Motor neuron (in vitro differentiated cells): ENCODE measurements around the gene CYP2D6. TPM values are rescaled to one million over a fixed set of nuclear protein-coding genes. Genes with fewer than 3 reads are reported as not detected.

ENCODE experiments used
- ATAC-seq, 8 experiments: fragments of 200-7000 bp; cut with Tn5 transposase; replicated peaks in 6 of 8; 2 replicates each; pipeline ENCODE4 v1.8.0; 2021; ENCODE audit warnings: mild to moderate bottlenecking in 8 of 8, moderate library complexity in 8 of 8
- H3K27ac ChIP-seq, 2 donors: fragments of 250-450 bp; sonication (Bioruptor Pico); 2 replicates each; pipeline ENCODE4 v1.9.0; 2021; ENCODE audit warnings: antibody characterized with exemption in 2 of 2, mild to moderate bottlenecking in 2 of 2, moderate library complexity in 1 of 2
- H3K4me1 ChIP-seq, 2 donors: fragments of 250-450 bp; sonication (Bioruptor Pico); replicated peaks in 1 of 2; 2 replicates each; pipeline ENCODE4 v1.6.1; 2021; ENCODE audit warnings: antibody characterized with exemption in 2 of 2, mild to moderate bottlenecking in 2 of 2, moderate library complexity in 1 of 2
- H3K4me3 ChIP-seq, 5 donors: fragments of 250-450 bp; sonication (Bioruptor Pico); 2 replicates each; pipeline ENCODE4 v1.9.0; 2021; ENCODE audit warnings: antibody characterized with exemption in 5 of 5, mild to moderate bottlenecking in 5 of 5, moderate library complexity in 4 of 5
- WGBS, 10 experiments: fragments of 450-650 bp; shearing (Covaris generic); methylation state at CpG; one replicate each; pipeline ENCODE4 v1.0.0; 2022; 5-methylcytosine and 5-hydroxymethylcytosine counted together
- in situ Hi-C, 9 experiments: fragments of 400-800 bp; cut with MboI; loops; one replicate each; pipeline ENCODE4 v1.15.0; 2021; ENCODE audit warnings: low sequenced_read_pairs in 9 of 9, low pct_unique_long_range_greater_than_20kb in 2 of 9; ENCODE audit not compliant: unreplicated experiment in 9 of 9
- total RNA-seq, 8 experiments: library from RNA; unstranded; fragments of 300-600 nt; gene quantifications; 2 replicates each; pipeline versions ENCODE4 v1.2.3 to v1.2.4, GENCODE V29; 2022

The CYP2D6 gene
- total RNA-seq, 8 experiments from 2014 or later = 0.66 to 4.0 (median 1.8) TPM

- in situ Hi-C loops = loop anchor here in 8 of 9 experiments (10.0 to 25.0 kb wide), 2 partner anchors 268 to 276 kb away; partner anchors contain the start of gene NFAM1 (in 5 of the 8)
These were observed 38.5 kb upstream of the CYP2D6 start for GRCh38 chr22:42169055-42169469.

GRCh38 chr22:42168476-42168875 is 37.9 kb upstream of the CYP2D6 start:
- 82 to 100% (median 89%) methylated on average over 1 to 15 of the region's 15 CpGs; no CpG with 5 or more reads in 3 of the 10 experiments for WGBS, 10 experiments
- in situ Hi-C loops = loop anchor here in 8 of 9 experiments (10.0 to 25.0 kb wide), 2 partner anchors 269 to 276 kb away; partner anchors contain the start of gene NFAM1 (in 5 of the 8)
- Histone ChIP-seq H3K4me1 (peaks cover 35 to 44% of the 10 kb centered on the region in 2 donors), H3K4me3 (no peak overlapping the region), H3K27ac (no peak overlapping the region)
- ATAC-seq = no peak

More at GRCh38 chr22:42169055-42169469, 38.5 kb upstream of the CYP2D6 start:
- WGBS, 10 experiments = 8 to 100% (median 24%) methylated on average over 1 to 6 of the region's 7 CpGs; no CpG with 5 or more reads in 2 of the 10 experiments
- ATAC-seq = peak; percentile 68 to 90 (median 78)
- Histone ChIP-seq H3K4me3 (no peak overlapping the region), H3K27ac (no peak overlapping the region), H3K4me1 (peaks cover 39 to 49% of the 10 kb centered on the region in 2 donors)

- no peak overlapping the region for H3K27ac ChIP-seq
- peaks cover 20 to 30% of the 10 kb centered on the region in 2 donors for H3K4me1 ChIP-seq
- 56 to 100% (median 100%) methylated on average over 1 to 4 of the region's 10 CpGs; no CpG with 5 or more reads in 7 of the 10 experiments for WGBS, 10 experiments
- ATAC-seq = no peak
- H3K4me3 ChIP-seq = no peak overlapping the region
- in situ Hi-C loops = loop anchor here in 8 of 9 experiments (10.0 to 25.0 kb wide), 2 partner anchors 270 to 278 kb away; partner anchors contain the start of gene NFAM1 (in 5 of the 8)
These were observed 36.5 kb upstream of the CYP2D6 start for GRCh38 chr22:42167066-42167465.

- no peak for ATAC-seq
- WGBS, 10 experiments = 82 to 100% (median 100%) methylated on average over 1 to 4 of the region's 5 CpGs; no CpG with 5 or more reads in 4 of the 10 experiments
- Histone ChIP-seq H3K27ac (no peak overlapping the region), H3K4me1 (peaks cover 21 to 22% of the 10 kb centered on the region in 2 donors), H3K4me3 (no peak overlapping the region)
- in situ Hi-C loops = loop anchor here in 8 of 9 experiments (10.0 to 25.0 kb wide), 2 partner anchors 272 to 280 kb away; partner anchors contain the start of gene NFAM1 (in 5 of the 8)
These were observed 34.3 kb upstream of the CYP2D6 start for GRCh38 chr22:42164901-42165300.

GRCh38 chr22:42163515-42163914 is 32.9 kb upstream of the CYP2D6 start:
- WGBS, 10 experiments = 80 to 100% (median 100%) methylated on average over 1 to 4 of the region's 11 CpGs; no CpG with 5 or more reads in 6 of the 10 experiments
- in situ Hi-C loops = loop anchor here in 8 of 9 experiments (10.0 to 25.0 kb wide), 2 partner anchors 274 to 281 kb away; partner anchors contain the start of gene NFAM1 (in 5 of the 8)

GRCh38 chr22:42162728-42163489 is 32.3 kb upstream of the CYP2D6 start:
- in situ Hi-C loops = loop anchor here in 8 of 9 experiments (10.0 to 25.0 kb wide), 2 partner anchors 274 to 282 kb away; partner anchors contain the start of gene NFAM1 (in 5 of the 8)
- no peak overlapping the region for H3K27ac ChIP-seq
- H3K4me3 ChIP-seq = no peak overlapping the region
- ATAC-seq = no peak
- 83 to 100% (median 98%) methylated on average over 1 to 8 of the region's 12 CpGs; no CpG with 5 or more reads in 3 of the 10 experiments for WGBS, 10 experiments
- H3K4me1 ChIP-seq = peaks cover 17 to 20% of the 10 kb centered on the region in 2 donors

More at GRCh38 chr22:42163515-42163914, 32.9 kb upstream of the CYP2D6 start:
- Histone ChIP-seq H3K4me1 (peaks cover 17 to 20% of the 10 kb centered on the region in 2 donors), H3K4me3 (no peak overlapping the region), H3K27ac (no peak overlapping the region)
- ATAC-seq = no peak

- in situ Hi-C loops = loop anchor here in 8 of 9 experiments (10.0 to 25.0 kb wide), 2 partner anchors 276 to 284 kb away; partner anchors contain the start of gene NFAM1 (in 5 of the 8)
- peak overlapping the region in 1 of 2 donors; percentile 72 for H3K27ac ChIP-seq
- WGBS, 10 experiments = 53 to 100% (median 95%) methylated on average over 1 to 5 of the region's 18 CpGs; no CpG with 5 or more reads in 2 of the 10 experiments
These were observed 30.5 kb upstream of the CYP2D6 start for GRCh38 chr22:42160830-42161696.

GRCh38 chr22:42160251-42160650 is 29.6 kb upstream of the CYP2D6 start:
- H3K4me3 ChIP-seq = no peak overlapping the region
- H3K4me1 ChIP-seq = peaks cover 17 to 20% of the 10 kb centered on the region in 2 donors
- 36 to 100% (median 70%) methylated on average over 1 to 4 of the region's 4 CpGs; no CpG with 5 or more reads in 1 of the 10 experiments for WGBS, 10 experiments
- in situ Hi-C loops = loop anchor here in 8 of 9 experiments (10.0 to 25.0 kb wide), 2 partner anchors 277 to 285 kb away; partner anchors contain the start of gene NFAM1 (in 5 of the 8)
- H3K27ac ChIP-seq = peak overlapping the region in 1 of 2 donors; percentile 18
- ATAC-seq = peak in 6 of 8 experiments; percentile 28 to 76 (median 66)

More at GRCh38 chr22:42160830-42161696, 30.5 kb upstream of the CYP2D6 start:
- Histone ChIP-seq H3K4me3 (no peak overlapping the region), H3K4me1 (peaks cover 17 to 20% of the 10 kb centered on the region in 2 donors)
- peak in 1 of 8 experiments; percentile 13 for ATAC-seq

GRCh38 chr22:42158456-42159132 is 28.0 kb upstream of the CYP2D6 start:
- no peak for ATAC-seq
- in situ Hi-C loops = loop anchor here in 5 of 9 experiments (25.0 kb wide), 1 partner anchor 279 kb away; the partner anchor contains the start of gene NFAM1 (in 5 of the 5)
- Histone ChIP-seq H3K4me1 (peaks cover 17 to 20% of the 10 kb centered on the region in 2 donors), H3K4me3 (no peak overlapping the region), H3K27ac (no peak overlapping the region)
- 70 to 100% (median 88%) methylated on average over 1 to 9 of the region's 16 CpGs; no CpG with 5 or more reads in 1 of the 10 experiments for WGBS, 10 experiments

GRCh38 chr22:42156598-42156997 is 26.0 kb upstream of the CYP2D6 start:
- no peak overlapping the region for H3K4me3 ChIP-seq
- ATAC-seq = peak in 3 of 8 experiments; percentile 29 to 82 (median 42)
- WGBS, 10 experiments = 74 to 100% (median 95%) methylated on average over 1 to 5 of the region's 5 CpGs; no CpG with 5 or more reads in 4 of the 10 experiments
- H3K4me1 ChIP-seq = peaks cover 17 to 19% of the 10 kb centered on the region in 2 donors
- in situ Hi-C loops = loop anchor here in 5 of 9 experiments (25.0 kb wide), 1 partner anchor 281 kb away; the partner anchor contains the start of gene NFAM1 (in 5 of the 5)
- no peak overlapping the region for H3K27ac ChIP-seq

- no peak overlapping the region for H3K27ac ChIP-seq
- WGBS, 10 experiments = 90 to 100% (median 100%) methylated on average over 1 to 2 of the region's 2 CpGs; no CpG with 5 or more reads in 6 of the 10 experiments
These were observed 25.5 kb upstream of the CYP2D6 start for GRCh38 chr22:42156121-42156520.

More at GRCh38 chr22:42156121-42156520, 25.5 kb upstream of the CYP2D6 start:
- in situ Hi-C loops = loop anchor here in 5 of 9 experiments (25.0 kb wide), 1 partner anchor 281 kb away; the partner anchor contains the start of gene NFAM1 (in 5 of the 5)
- peaks cover 14 to 15% of the 10 kb centered on the region in 2 donors for H3K4me1 ChIP-seq
- ATAC-seq = no peak
- H3K4me3 ChIP-seq = no peak overlapping the region
